Calu3 (cell line): ENCODE measurements around the gene RFC2. TPM values are rescaled to one million over a fixed set of nuclear protein-coding genes. Genes with fewer than 3 reads are reported as not detected.

Experiments
- BruUV-seq: library from RNA; stranded (reverse); fragments of 400-500 nt; replicated peaks from 2 replicates; lab custom pipeline; 2021; lab: Mats Ljungman, UMichigan
- CTCF ChIA-PET: fragments of 300-600 bp; sonication (Branson Sonifier 250); formaldehyde crosslinking; loops from one replicate; lab custom pipeline; 2022; ENCODE audit warnings: antibody characterized with exemption; lab: Charles Lee
- DNase-seq: peaks from one replicate; pipeline ENCODE4 v3.0.0; 2022
- H3K27ac Mint-ChIP-seq: one replicate; pipeline ENCODE4 v1.8.0; 2022; ENCODE audit warnings: mixed read lengths; ENCODE audit not compliant: unreplicated experiment
- H3K27me3 Mint-ChIP-seq: one replicate; pipeline ENCODE4 v1.8.0; 2022; ENCODE audit warnings: mixed read lengths; ENCODE audit not compliant: unreplicated experiment
- H3K36me3 Mint-ChIP-seq: one replicate; pipeline ENCODE4 v1.8.0; 2022; ENCODE audit warnings: mild to moderate bottlenecking, moderate library complexity, mixed read lengths; ENCODE audit not compliant: insufficient read depth, unreplicated experiment
- H3K4me1 Mint-ChIP-seq: one replicate; pipeline ENCODE4 v1.8.0; 2022; ENCODE audit warnings: mild to moderate bottlenecking, low read depth, mixed read lengths; ENCODE audit not compliant: unreplicated experiment
- H3K4me3 Mint-ChIP-seq: one replicate; pipeline ENCODE4 v1.8.0; 2022; ENCODE audit warnings: mild to moderate bottlenecking, low read depth, moderate library complexity, mixed read lengths; ENCODE audit not compliant: unreplicated experiment
- H3K9me3 Mint-ChIP-seq: one replicate; pipeline ENCODE4 v1.8.0; 2022; ENCODE audit warnings: low read depth, mixed read lengths; ENCODE audit not compliant: unreplicated experiment
- intact Hi-C: fragments of 100-400 bp; cut with micrococcal nuclease; formaldehyde crosslinking; loops from one replicate; pipeline ENCODE4 v1.10.0; 2022; ENCODE audit not compliant: unreplicated experiment
- total RNA-seq: library from RNA; stranded (reverse); gene quantifications from 2 replicates; pipeline ENCODE4 v1.2.3, GENCODE V29; 2022
- TF ChIP-seq, protein P1 (sequence below): fragments of 200-600 bp; IDR thresholded peaks from one replicate; pipeline ENCODE4 v1.8.0; 2022; ENCODE audit warnings: antibody characterized with exemption; ENCODE audit not compliant: unreplicated experiment

The RFC2 gene
- total RNA-seq, 1 experiment from 2014 or later = 32.5 TPM

DNA sequence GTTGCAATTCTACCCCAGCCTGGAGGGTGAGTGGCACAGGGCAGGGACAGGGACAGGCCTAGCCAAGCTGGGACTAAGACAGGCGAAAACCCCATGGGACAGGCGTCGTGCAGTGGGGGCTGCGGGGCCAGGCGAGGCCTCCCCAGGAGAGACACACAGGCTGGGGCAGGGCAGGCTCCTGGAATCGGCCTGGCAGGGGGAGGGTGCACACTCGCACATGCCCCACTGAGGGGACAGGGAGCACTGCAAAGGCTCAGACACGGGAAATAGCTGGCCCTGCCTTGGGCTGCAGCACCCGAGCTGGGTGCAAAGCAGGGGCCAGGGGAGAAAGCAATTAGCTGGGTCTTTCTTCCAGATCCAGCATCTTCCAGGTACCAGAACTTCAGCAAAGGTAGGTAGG, 34.0 kb downstream of the RFC2 start:
- DNase-seq = no peak
- intact Hi-C loops = no loop called here
- no TSS peak for BruUV-seq
- CTCF ChIA-PET = interaction anchor here (0.6 to 1.2 kb wide), 2 partner anchors 14 to 130 kb away, joined by 3 to 4 read pairs; no protein-coding TSS in a partner anchor
- H3K27me3 Mint-ChIP-seq = no peaks in the 10 kb centered on the region
- H3K27ac Mint-ChIP-seq = no peak overlapping the region
- H3K36me3 Mint-ChIP-seq = peaks cover 13% of the 10 kb centered on the region
- no peaks in the 10 kb centered on the region for H3K9me3 Mint-ChIP-seq
- no peaks in the 10 kb centered on the region for H3K4me1 Mint-ChIP-seq
- H3K4me3 Mint-ChIP-seq = no peak overlapping the region
- TF ChIP-seq, protein P1, sequence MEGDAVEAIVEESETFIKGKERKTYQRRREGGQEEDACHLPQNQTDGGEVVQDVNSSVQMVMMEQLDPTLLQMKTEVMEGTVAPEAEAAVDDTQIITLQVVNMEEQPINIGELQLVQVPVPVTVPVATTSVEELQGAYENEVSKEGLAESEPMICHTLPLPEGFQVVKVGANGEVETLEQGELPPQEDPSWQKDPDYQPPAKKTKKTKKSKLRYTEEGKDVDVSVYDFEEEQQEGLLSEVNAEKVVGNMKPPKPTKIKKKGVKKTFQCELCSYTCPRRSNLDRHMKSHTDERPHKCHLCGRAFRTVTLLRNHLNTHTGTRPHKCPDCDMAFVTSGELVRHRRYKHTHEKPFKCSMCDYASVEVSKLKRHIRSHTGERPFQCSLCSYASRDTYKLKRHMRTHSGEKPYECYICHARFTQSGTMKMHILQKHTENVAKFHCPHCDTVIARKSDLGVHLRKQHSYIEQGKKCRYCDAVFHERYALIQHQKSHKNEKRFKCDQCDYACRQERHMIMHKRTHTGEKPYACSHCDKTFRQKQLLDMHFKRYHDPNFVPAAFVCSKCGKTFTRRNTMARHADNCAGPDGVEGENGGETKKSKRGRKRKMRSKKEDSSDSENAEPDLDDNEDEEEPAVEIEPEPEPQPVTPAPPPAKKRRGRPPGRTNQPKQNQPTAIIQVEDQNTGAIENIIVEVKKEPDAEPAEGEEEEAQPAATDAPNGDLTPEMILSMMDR = no peak

DNA sequence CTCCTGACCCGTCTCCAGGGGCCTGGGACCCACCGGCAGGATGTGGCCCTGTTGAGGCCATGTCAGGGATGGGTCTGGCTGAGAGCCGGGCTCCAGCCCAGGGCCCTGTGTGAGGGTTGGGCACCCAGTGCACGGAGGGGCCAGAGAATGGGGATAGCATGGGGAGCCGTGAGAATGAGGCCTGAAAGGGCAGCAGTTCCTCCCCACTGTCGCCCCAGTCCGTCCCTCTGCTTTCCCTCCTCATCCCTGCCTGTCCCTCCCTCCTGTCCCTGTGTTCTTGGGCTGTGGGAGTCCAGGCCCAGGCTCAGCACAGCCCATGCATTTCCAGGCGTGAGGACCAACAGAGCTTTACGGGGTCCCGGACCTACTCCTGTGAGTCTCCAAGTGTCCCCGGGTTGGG, 34.8 kb downstream of the RFC2 start:
- Mint-ChIP-seq H3K4me3 (no peak overlapping the region), H3K36me3 (peaks cover 13% of the 10 kb centered on the region), H3K27me3 (no peaks in the 10 kb centered on the region), H3K27ac (no peak overlapping the region), H3K9me3 (no peaks in the 10 kb centered on the region), H3K4me1 (no peaks in the 10 kb centered on the region)
- TF ChIP-seq, protein P1 = no peak
- BruUV-seq = no TSS peak
- CTCF ChIA-PET = interaction anchor here (0.7 to 1.2 kb wide), 2 partner anchors 8 to 13 kb away, joined by 4 to 7 read pairs; no protein-coding TSS in a partner anchor
- no peak for DNase-seq
- intact Hi-C loops = no loop called here

DNA sequence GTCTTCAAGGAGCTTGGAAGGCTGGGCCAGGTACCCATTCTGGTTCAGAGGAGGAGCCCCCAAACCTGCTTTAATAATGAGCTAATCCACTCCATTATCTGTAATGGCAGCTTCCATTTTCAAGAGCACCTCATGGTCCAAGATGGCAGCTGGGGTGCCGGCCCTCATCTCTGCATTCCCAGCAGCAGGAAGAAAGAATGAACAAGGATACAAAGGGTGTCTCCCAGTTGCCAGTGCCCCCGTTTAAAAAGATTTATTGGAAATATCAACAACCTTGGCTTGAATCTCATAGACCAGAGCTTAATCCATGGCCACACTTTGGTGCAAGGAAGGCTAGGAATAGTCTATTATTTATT, 35.9 kb downstream of the RFC2 start:
- no peaks in the 10 kb centered on the region for H3K9me3 Mint-ChIP-seq
- TF ChIP-seq, protein P1 = no peak
- intact Hi-C loops = no loop called here
- no peak overlapping the region for H3K27ac Mint-ChIP-seq
- no peaks in the 10 kb centered on the region for H3K27me3 Mint-ChIP-seq
- CTCF ChIA-PET = no interaction called here
- no TSS peak for BruUV-seq
- no peak for DNase-seq
- no peaks in the 10 kb centered on the region for H3K4me1 Mint-ChIP-seq
- H3K4me3 Mint-ChIP-seq = no peak overlapping the region
- H3K36me3 Mint-ChIP-seq = peaks cover 6% of the 10 kb centered on the region

DNA sequence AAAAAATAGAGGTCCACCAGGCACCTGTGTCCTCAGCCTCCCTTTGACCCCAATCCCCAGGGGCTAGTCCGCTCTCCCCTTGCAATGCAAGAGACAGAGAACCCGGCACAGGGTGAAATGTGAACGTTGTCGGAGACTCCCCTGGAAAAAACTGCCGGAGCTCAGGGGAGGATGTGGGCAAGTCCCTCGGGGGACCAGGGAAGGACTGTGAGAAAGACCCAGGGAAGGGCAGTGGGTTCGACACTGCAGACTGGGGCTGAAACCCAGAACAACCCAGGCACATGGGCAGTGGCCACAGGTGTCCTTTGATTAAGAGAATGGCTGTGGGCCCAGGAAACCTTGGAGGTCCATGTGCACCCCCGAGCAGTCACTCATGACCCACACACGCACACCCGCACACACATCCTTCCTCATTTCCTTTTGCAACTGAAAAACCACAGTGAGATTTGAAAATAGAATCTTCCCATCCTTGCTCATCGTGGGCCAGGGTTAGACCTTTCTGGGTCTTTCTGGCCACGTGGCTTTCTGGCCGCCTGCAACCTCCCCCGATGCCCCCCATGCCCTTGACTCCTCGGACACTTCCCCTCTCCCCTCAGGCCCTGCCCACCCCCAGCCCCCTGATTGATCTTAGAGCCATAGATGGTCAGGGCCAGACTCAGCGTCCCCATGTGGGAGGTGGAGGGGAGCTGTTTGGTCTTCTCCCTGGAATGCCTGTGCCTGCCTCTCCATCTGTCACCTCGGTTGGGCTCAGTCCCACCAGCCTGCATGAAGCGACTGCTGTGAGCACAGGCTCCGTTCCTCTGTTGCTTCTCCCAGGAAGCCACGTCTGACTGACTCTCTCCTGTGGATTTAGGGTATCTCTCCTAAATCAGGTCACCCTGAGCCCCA, 36.5 kb downstream of the RFC2 start:
- no peak overlapping the region for H3K4me3 Mint-ChIP-seq
- no peaks in the 10 kb centered on the region for H3K27me3 Mint-ChIP-seq
- TF ChIP-seq, protein P1 = no peak
- BruUV-seq = no TSS peak
- H3K4me1 Mint-ChIP-seq = no peaks in the 10 kb centered on the region
- H3K36me3 Mint-ChIP-seq = peaks cover under 1% of the 10 kb centered on the region
- no peak for DNase-seq
- no peaks in the 10 kb centered on the region for H3K9me3 Mint-ChIP-seq
- intact Hi-C loops = no loop called here
- no peak overlapping the region for H3K27ac Mint-ChIP-seq
- CTCF ChIA-PET = no interaction called here
